HG02938 (cell line): ENCODE measurements around the gene MON1B.
A peak's percentile ranks its signal among the peaks of the same experiment; 100 is the strongest.
"Not testable (repeated sequence)": the region's sequence is repeated elsewhere in the genome, so short reads cannot be mapped to it uniquely, and the experiment has no call there.

Experiments used
- ATAC-seq: cut with Tn5 transposase; IDR thresholded peaks from one replicate; pipeline ENCODE4 v1.9.1; 2021; ENCODE audit warnings: mild to moderate bottlenecking, moderate library complexity; ENCODE audit not compliant: unreplicated experiment

The MON1B gene

GRCh38 chr16:77190478-77191258 is at the start of gene MON1B:
Gene MON1B, plus strand, starts transcription at chr16:77191190. Its CDS starts 296 bp downstream, at chr16:77191486.
- peak; percentile 97 for ATAC-seq

GRCh38 chr16:77143364-77143763 is 47.6 kb upstream of the MON1B start:
- no peak for ATAC-seq

DNA sequence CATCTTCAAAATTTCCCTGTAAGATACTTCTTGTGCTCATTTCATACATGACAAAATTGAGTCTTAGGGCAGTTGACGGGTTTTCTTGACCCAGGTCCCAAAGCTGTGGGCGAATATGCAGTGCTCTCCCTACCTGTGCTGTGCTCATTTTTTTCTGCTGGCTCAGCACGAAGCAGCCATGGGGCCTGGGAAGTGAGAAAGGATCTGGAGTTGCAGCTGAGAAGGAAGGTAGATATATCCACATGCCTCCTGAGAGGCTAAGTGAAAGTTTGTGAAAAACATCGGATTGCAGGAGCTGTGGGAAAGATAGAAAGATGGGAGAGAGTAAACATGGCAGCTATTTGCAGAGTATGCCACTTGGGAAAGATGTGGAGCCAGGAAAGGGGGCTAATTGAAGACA is 42.9 kb upstream of the MON1B start:
- no peak for ATAC-seq

DNA sequence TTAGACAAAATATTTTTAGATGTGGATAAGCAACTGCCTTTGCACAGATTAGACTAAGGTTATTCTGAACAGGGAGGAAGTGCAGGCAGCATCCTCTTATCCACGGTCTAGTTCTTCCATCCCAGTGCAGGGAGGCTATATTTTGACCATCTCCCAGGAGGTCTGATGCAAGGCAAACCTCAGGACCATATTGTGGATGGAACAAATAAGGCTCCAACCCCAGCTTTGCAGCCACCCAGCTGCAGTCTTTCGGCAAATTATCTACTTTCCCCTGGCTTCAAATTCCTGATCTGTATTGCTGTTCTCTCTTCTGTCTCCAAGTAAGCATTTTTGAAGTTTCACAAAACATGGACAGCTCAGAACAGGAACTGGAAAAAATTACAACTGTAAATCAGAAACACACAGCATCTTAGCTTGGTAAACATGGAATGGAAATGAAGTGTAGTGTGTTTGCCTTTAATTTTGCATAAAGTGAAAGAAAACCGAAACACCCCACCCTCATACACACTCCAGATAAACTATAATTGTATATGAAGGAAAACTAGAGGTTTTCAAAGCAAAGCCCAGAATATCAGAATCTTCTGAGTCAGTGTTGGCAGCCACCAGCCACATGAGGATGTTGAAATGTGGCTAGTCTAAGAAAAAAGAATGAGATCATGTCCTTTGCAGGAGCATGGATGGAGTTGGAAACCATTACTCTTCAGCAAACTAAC is 33.5 kb upstream of the MON1B start:
- ATAC-seq, result no peak

GRCh38 chr16:77158293-77158692 is 32.7 kb upstream of the MON1B start:
- ATAC-seq, result no peak

GRCh38 chr16:77165006-77165405 is 26.0 kb upstream of the MON1B start:
- ATAC-seq, result no peak

DNA sequence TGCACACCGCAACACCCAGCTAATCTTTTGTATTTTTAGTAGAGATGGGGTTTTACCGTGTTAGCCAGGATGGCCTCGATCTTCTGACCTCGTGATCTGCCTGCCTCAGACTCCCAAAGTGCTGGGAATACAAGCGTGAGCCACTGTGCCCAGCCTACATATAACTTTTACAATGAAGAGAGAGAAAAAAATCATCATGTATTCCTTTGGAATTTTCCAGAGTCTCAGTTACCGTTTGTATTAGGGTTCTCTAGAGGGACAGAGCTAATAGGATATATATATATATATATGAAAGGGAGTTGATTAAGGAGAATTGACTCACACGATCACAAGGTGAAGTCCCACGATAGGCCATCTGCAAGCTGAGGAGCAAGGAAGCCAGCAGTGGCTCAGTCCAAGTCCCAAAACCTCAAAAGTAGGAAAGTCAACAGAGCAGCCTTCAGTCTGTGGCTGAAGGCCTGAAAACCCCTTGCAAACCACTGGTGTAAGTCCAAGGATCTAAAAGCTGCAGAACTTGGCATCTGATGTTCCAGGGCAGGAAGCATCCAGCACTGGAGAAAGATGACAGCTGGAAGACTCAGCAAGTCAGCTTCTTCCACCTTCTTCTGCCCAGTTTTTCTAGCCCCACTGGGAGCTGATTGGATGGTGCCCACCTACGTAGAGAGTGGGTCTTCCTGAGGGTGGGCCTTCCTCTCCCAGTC is 25.3 kb upstream of the MON1B start:
- not testable (repeated sequence) for ATAC-seq

DNA sequence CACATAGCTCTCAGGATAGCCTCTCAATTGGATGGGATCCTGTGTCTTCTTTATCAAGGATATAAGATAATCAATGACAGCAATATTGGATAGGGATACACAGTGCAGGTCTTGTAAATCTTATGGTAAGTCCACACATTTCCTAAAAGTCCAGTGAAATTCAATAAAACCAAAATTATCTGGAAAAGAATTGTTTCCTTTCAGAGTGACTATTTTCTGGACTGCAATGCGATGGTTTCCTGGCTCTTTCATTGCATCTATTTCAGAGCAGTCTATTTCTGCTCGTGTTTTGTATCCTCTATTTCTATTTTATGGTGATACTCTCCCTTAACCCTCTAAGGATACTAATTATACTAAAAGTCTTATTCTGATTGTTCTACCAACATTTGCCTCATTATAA is 24.3 kb upstream of the MON1B start:
- no peak for ATAC-seq

DNA sequence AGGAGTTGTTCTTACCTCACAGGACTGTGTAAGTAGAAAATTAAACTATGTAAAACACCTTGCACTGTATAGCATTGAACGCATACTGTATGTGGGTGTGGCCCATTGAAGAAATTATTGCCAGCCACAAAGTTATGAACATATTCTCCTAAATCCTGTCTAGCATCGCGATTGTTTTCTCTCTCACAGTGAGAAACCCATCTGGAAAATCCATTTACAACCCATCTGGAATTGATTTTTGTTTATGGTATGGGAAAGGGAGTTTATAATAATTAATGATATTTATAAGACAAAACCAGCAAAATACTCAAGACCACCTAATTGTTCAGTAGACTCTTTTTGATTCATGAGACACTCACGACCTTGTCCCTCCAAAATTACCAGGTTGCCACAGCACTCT is 22.1 kb upstream of the MON1B start:
- ATAC-seq, result no peak

DNA sequence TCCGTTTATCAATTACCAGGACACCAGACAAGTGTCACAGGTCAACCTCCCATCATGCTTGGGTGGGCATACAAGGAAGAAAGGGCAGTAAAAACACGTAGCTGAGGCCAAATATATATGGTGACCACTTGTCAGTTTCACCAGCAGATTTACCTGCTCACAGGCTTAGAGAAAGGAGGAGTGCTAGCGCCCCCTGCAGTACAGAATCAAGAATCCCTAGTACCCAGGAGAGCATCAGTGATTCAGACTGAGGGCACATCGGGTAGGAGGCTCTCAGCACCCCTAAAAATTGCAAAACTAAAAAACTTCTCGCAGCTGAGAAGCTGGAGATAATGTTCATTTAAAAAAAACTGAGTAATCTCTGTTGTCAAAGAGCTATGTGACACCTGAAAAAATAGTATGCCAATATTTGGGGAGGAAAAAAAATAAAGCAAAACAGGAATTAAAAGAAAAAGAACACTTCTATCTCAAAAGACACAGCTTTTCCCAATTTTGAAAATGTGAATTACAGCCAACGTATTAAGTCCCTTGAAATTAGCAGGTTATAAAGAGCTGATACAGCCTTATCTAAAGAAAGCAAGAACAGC is 21.2 kb upstream of the MON1B start:
- peak; percentile 75 for ATAC-seq

- no peak for ATAC-seq
These were observed 20.2 kb upstream of the MON1B start for GRCh38 chr16:77170805-77171204.

GRCh38 chr16:77171745-77172635 is 19.0 kb upstream of the MON1B start:
- ATAC-seq, result peak; percentile 86

GRCh38 chr16:77172951-77173350 is 18.0 kb upstream of the MON1B start:
- ATAC-seq, result no peak

DNA sequence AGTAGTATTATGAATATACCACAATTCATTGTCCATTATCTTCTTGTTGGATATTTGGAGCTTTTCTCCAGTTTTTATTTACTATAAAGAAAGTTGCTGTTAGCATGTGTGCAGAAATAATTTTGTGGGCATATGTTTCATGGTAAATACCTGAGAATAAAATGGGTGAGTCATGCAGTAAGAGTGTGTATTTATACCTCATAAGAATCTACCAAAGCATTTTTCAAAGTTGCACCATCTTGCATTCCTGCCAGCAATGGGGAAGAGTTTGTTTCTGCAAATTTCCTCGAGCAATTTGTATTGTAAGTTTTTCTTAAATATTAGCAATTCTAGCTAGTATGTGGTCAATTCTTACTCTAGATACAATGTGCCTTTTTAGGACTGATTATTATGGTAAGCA is 7.9 kb upstream of the MON1B start:
- no peak for ATAC-seq

- ATAC-seq, result not testable (repeated sequence)
These were observed 4.7 kb upstream of the MON1B start for GRCh38 chr16:77186298-77186697.

DNA sequence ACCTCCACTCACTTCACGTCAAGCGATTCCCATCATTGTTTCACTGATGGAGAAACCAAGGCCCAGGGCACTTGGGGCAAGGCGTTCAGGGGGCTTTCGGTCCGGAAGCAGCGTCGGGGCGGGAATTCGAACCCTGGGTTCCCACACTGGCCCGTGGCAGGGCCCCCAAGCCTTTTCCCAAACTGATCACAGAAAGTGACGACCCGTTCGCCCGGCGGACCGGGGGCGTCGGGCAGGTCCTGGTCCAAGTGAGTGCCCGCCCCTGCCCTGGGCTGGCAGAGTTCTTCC is 856 bp upstream of the MON1B start:
- ATAC-seq, result no peak

GRCh38 chr16:77191259-77191969 is 424 bp downstream of the MON1B start:
- no peak for ATAC-seq

DNA sequence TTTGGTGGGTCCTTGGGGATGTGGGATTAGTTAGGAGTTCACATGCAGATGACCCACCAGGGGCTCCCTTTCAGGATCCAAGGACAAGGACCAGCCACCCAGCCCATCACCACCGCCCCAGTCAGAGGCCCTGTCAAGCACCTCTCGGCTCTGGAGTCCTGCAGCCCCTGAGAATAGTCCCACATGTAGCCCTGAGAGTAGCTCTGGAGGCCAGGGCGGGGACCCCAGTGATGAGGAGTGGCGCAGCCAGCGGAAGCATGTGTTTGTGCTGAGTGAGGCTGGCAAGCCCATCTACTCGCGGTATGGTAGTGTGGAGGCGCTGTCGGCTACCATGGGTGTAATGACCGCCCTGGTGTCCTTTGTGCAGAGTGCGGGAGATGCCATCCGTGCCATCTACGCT is 2.4 kb downstream of the MON1B start:
- ATAC-seq, result no peak

DNA sequence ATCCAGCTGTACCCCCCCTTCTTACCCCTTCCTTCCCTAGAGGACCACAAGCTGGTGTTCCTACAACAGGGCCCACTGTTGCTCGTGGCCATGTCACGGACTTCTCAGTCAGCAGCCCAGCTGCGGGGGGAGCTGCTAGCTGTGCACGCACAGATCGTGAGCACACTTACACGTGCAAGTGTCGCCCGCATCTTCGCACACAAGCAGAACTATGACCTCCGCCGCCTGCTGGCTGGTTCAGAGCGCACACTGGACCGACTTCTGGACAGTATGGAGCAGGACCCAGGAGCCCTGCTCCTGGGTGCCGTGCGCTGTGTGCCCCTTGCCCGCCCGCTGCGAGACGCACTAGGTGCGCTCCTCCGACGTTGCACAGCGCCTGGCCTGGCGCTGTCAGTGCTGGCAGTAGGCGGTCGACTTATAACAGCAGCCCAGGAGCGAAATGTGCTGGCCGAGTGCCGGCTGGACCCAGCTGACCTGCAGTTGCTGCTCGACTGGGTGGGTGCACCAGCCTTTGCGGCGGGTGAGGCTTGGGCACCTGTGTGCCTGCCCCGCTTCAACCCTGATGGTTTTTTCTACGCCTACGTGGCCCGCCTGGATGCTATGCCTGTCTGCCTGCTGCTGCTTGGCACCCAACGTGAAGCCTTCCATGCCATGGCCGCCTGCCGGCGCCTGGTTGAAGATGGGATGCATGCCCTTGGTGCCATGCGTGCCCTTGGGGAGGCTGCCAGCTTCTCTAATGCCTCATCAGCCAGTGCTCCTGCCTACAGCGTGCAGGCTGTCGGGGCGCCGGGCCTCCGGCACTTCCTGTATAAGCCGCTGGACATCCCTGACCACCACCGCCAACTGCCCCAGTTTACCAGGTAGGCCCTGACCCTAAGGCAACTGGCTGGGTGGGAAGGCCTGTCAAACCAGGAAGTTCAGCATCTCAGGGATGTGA is 3.6 kb downstream of the MON1B start:
- ATAC-seq, result no peak
